Measurements from ENCODE around the gene CABP7. TPM values are rescaled to one million over a fixed set of nuclear protein-coding genes. Genes with fewer than 3 reads are reported as not detected.

Gene CABP7
- total and polyA plus RNA-seq, 2 of the 8 experiments (the other 6 are each of a cell fraction or from before 2014, with no cell fraction given), result 0.20 to 0.36 TPM

DNA sequence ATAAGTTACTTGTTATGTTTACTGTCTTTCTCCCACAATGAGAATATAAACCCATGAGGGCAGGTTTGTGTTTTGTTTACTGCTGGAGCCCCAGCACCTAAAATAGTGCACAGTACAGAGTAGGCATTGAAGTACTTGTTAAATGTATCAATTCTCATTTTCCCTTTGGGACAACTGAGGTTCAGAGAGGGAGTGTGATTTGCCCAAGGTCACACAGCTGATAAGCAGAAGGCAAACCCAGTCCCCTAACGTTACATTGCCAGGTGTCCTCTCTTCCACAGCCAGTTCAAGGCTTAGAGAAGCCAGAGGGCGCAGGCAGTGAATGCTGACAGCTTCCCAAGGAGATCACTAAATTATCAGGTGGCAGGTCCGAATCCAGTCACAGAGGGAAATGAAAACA lies 30.2 kb downstream of the CABP7 start:
- no peak overlapping the region for H2BK12ac ChIP-seq (ENCODE audit: low read depth, low read length)
- FAIRE-seq, result no peak

More for the DNA sequence above, 30.2 kb downstream of the CABP7 start:
- no peak overlapping the region for H2BK15ac ChIP-seq (ENCODE audit: low read length)
- no peak overlapping the region for H3K18ac ChIP-seq (ENCODE audit: extremely low read depth, low read length)
- H3K56ac ChIP-seq (replicated peaks; ENCODE audit: insufficient read length, low read depth, low read length), result no peak overlapping the region
- H3K79me1 ChIP-seq (ENCODE audit: low read depth, low read length), result no peaks in the 10 kb centered on the region
- POLR2A ChIA-PET (ENCODE audit: partially characterized antibody), result interaction anchor here (1.0 to 1.8 kb wide), 2 partner anchors 12 to 62 kb away, joined by 3 to 4 read pairs; no protein-coding TSS in a partner anchor
- CTCF ChIA-PET (ENCODE audit: partially characterized antibody), result interaction anchor here (1.3 to 2.4 kb wide), 2 partner anchors 15 to 60 kb away, joined by 3 to 7 read pairs; no protein-coding TSS in a partner anchor
- no peak overlapping the region for H2AFZ ChIP-seq (ENCODE audit: low read length)
- no peak overlapping the region for H2AK5ac ChIP-seq (ENCODE audit: low read depth, low read length)
- H2BK20ac ChIP-seq (ENCODE audit: low read length), result no peak overlapping the region
- no peak overlapping the region for H3K4ac ChIP-seq (replicated peaks; ENCODE audit: insufficient read length, low read depth, low read length)
- H4K20me1 ChIP-seq (replicated peaks in 1 of 2; ENCODE audit: control insufficient read depth in 1 of 2, insufficient read depth in 2 of 2, low read length in 2 of 2), result peaks cover 0 to 1% of the 10 kb centered on the region in 2 experiments
- no peak overlapping the region for H2BK120ac ChIP-seq (replicated peaks; ENCODE audit: low read depth, low read length)
- no peak overlapping the region for H3K4me3 ChIP-seq (ENCODE audit: extremely low read depth in 1 of 4, insufficient read depth in 2 of 4, low read depth in 3 of 4, low read length in 4 of 4)
- H4K5ac ChIP-seq (ENCODE audit: insufficient read length, low read depth, low read length), result no peak overlapping the region
- no peak overlapping the region for H3K27ac ChIP-seq (ENCODE audit: low read depth, low read length)
- H3K4me1 ChIP-seq (replicated peaks in 1 of 4; ENCODE audit: control insufficient read depth in 3 of 4, insufficient read depth in 4 of 4, low read length in 3 of 4), result no peaks in the 10 kb centered on the region; a peak in 1 of 7 replicates
- 89% methylated on average over 3 of the region's 3 CpGs; no CpG with 5 or more reads in 1 of the 2 experiments for WGBS, 2 experiments (ENCODE audit: extremely low coverage in 1 of 2, insufficient coverage in 1 of 2, insufficient read length in 1 of 2, insufficient replicate concordance in 2 of 2, low coverage in 1 of 2, low lambda C conversion rate in 2 of 2, missing lambda C conversion rate in 1 of 2)
- H3K23ac ChIP-seq (ENCODE audit: insufficient read length), result no peak overlapping the region
- H2BK5ac ChIP-seq (ENCODE audit: low read depth, low read length), result no peak overlapping the region
- H3K9me3 ChIP-seq (ENCODE audit: insufficient read depth in 2 of 2, low read depth in 1 of 2, low read length in 1 of 2), result no peaks in the 10 kb centered on the region
- no peaks in the 10 kb centered on the region for H3K27me3 ChIP-seq (replicated peaks in 1 of 4; ENCODE audit: control insufficient read depth in 3 of 4, extremely low read depth in 1 of 4, insufficient read depth in 3 of 4, low read length in 3 of 4)
- DNase-seq (ENCODE audit: low read depth in 1 of 2, low spot score in 2 of 2), result no peak
- H4K8ac ChIP-seq (ENCODE audit: extremely low read depth, insufficient read depth, low read length), result no peak overlapping the region
- H3K14ac ChIP-seq (ENCODE audit: insufficient read length), result no peak overlapping the region
- no peaks in the 10 kb centered on the region for H3K23me2 ChIP-seq (ENCODE audit: low read depth, low read length)
- H3K4me2 ChIP-seq (ENCODE audit: insufficient read depth in 1 of 2, low read depth in 2 of 2, low read length in 2 of 2), result no peak overlapping the region
- no peaks in the 10 kb centered on the region for H3K36me3 ChIP-seq (ENCODE audit: control insufficient read depth in 2 of 4, insufficient read depth in 4 of 4, low read length in 3 of 4)
- no peak overlapping the region for H4K91ac ChIP-seq (replicated peaks; ENCODE audit: insufficient read length, low read length)
- no peak overlapping the region for H3K9ac ChIP-seq (replicated peaks in 1 of 4; ENCODE audit: extremely low read depth in 1 of 4, low read depth in 3 of 4, low read length in 3 of 4)
- TF ChIP-seq CHD1 (IDR thresholded peaks at IDR 0.05; ENCODE audit: low read depth, low read length) (no peak), KDM1A (IDR thresholded peaks at IDR 0.05; ENCODE audit: borderline replicate concordance, low read length) (no peak), CTBP2 (IDR thresholded peaks at IDR 0.05; ENCODE audit: borderline replicate concordance, insufficient read depth, insufficient read length, low read length) (no peak)
- no peaks in the 10 kb centered on the region for H3K79me2 ChIP-seq (ENCODE audit: control insufficient read depth in 1 of 2, insufficient read depth in 2 of 2, low read length in 2 of 2)

Data from H1 (cell line).